ENCODE data around the gene TMTC2.
"Not testable (repeated sequence)": the region's sequence is repeated elsewhere in the genome, so short reads cannot be mapped to it uniquely, and the experiment has no call there.

Gene TMTC2

GRCh38 chr12:82754856-82755255 lies 68.2 kb downstream of the TMTC2 start:
- H3K4me3 ChIP-seq (ENCODE audit: insufficient read depth, low read depth, low read length, poor library complexity, severe bottlenecking), result no peak overlapping the region

GRCh38 chr12:82756303-82756702 lies 69.6 kb downstream of the TMTC2 start:
- no peaks in the 10 kb centered on the region for H3K9me3 ChIP-seq (ENCODE audit: control insufficient read depth, low read length)
- no peaks in the 10 kb centered on the region for H3K36me3 ChIP-seq (ENCODE audit: control insufficient read depth, insufficient read depth, low read length)
- H3K4me1 ChIP-seq (ENCODE audit: control insufficient read depth, insufficient read depth, low read length, poor library complexity, severe bottlenecking), result no peaks in the 10 kb centered on the region
- no peaks in the 10 kb centered on the region for H3K27me3 ChIP-seq (replicated peaks; ENCODE audit: control insufficient read depth, insufficient read depth, low read length, poor library complexity, severe bottlenecking)
- no peak overlapping the region for H3K4me3 ChIP-seq (ENCODE audit: insufficient read depth, low read depth, low read length, poor library complexity, severe bottlenecking)
- DNase-seq, result no peak
- H3K27ac ChIP-seq (ENCODE audit: insufficient read depth, low read length, poor library complexity, severe bottlenecking), result no peak overlapping the region

More at GRCh38 chr12:82754856-82755255, 68.2 kb downstream of the TMTC2 start:
- Histone ChIP-seq H3K4me1 (ENCODE audit: control insufficient read depth, insufficient read depth, low read length, poor library complexity, severe bottlenecking) (no peaks in the 10 kb centered on the region), H3K36me3 (ENCODE audit: control insufficient read depth, insufficient read depth, low read length) (no peaks in the 10 kb centered on the region), H3K27me3 (replicated peaks; ENCODE audit: control insufficient read depth, insufficient read depth, low read length, poor library complexity, severe bottlenecking) (no peaks in the 10 kb centered on the region), H3K27ac (ENCODE audit: insufficient read depth, low read length, poor library complexity, severe bottlenecking) (no peak overlapping the region), H3K9me3 (ENCODE audit: control insufficient read depth, low read length) (no peaks in the 10 kb centered on the region)
- no peak for DNase-seq

DNA sequence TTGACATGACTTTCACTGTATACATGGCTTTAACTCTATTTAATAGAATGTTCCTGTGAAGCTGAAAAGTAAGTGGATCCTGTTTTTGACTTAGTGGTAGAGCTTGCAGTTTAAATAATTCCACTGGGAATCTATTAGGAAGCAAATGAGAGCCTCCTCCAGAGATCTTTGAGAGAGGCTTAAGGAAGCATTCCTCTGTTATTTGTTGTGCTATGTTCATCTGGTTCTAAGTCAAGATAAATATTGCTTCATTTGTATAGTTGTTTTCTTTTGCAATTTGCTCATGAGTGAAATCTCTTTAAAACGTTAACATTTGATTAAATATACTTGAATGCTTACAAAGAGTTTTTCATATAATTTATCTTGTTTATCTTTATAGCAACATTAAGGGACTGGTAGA lies 70.4 kb downstream of the TMTC2 start:
- Histone ChIP-seq H3K27me3 (replicated peaks; ENCODE audit: control insufficient read depth, insufficient read depth, low read length, poor library complexity, severe bottlenecking) (no peaks in the 10 kb centered on the region), H3K4me3 (ENCODE audit: insufficient read depth, low read depth, low read length, poor library complexity, severe bottlenecking) (no peak overlapping the region), H3K4me1 (ENCODE audit: control insufficient read depth, insufficient read depth, low read length, poor library complexity, severe bottlenecking) (no peaks in the 10 kb centered on the region), H3K27ac (ENCODE audit: insufficient read depth, low read length, poor library complexity, severe bottlenecking) (no peak overlapping the region), H3K9me3 (ENCODE audit: control insufficient read depth, low read length) (no peaks in the 10 kb centered on the region), H3K36me3 (ENCODE audit: control insufficient read depth, insufficient read depth, low read length) (no peaks in the 10 kb centered on the region)
- no peak for DNase-seq

- no peaks in the 10 kb centered on the region for H3K36me3 ChIP-seq (ENCODE audit: control insufficient read depth, insufficient read depth, low read length)
- no peaks in the 10 kb centered on the region for H3K27me3 ChIP-seq (replicated peaks; ENCODE audit: control insufficient read depth, insufficient read depth, low read length, poor library complexity, severe bottlenecking)
- H3K4me3 ChIP-seq (ENCODE audit: insufficient read depth, low read depth, low read length, poor library complexity, severe bottlenecking), result no peak overlapping the region
- no peak for DNase-seq
- no peak overlapping the region for H3K27ac ChIP-seq (ENCODE audit: insufficient read depth, low read length, poor library complexity, severe bottlenecking)
- H3K9me3 ChIP-seq (ENCODE audit: control insufficient read depth, low read length), result no peaks in the 10 kb centered on the region
- no peaks in the 10 kb centered on the region for H3K4me1 ChIP-seq (ENCODE audit: control insufficient read depth, insufficient read depth, low read length, poor library complexity, severe bottlenecking)
Measured at GRCh38 chr12:82757656-82758055, 71.0 kb downstream of the TMTC2 start.

GRCh38 chr12:82758749-82759330 lies 72.1 kb downstream of the TMTC2 start:
- H3K36me3 ChIP-seq (ENCODE audit: control insufficient read depth, insufficient read depth, low read length), result no peaks in the 10 kb centered on the region
- H3K4me1 ChIP-seq (ENCODE audit: control insufficient read depth, insufficient read depth, low read length, poor library complexity, severe bottlenecking), result no peaks in the 10 kb centered on the region
- H3K27ac ChIP-seq (ENCODE audit: insufficient read depth, low read length, poor library complexity, severe bottlenecking), result no peak overlapping the region
- no peak overlapping the region for H3K4me3 ChIP-seq (ENCODE audit: insufficient read depth, low read depth, low read length, poor library complexity, severe bottlenecking)
- DNase-seq, result no peak
- no peaks in the 10 kb centered on the region for H3K9me3 ChIP-seq (ENCODE audit: control insufficient read depth, low read length)
- H3K27me3 ChIP-seq (replicated peaks; ENCODE audit: control insufficient read depth, insufficient read depth, low read length, poor library complexity, severe bottlenecking), result no peaks in the 10 kb centered on the region

DNA sequence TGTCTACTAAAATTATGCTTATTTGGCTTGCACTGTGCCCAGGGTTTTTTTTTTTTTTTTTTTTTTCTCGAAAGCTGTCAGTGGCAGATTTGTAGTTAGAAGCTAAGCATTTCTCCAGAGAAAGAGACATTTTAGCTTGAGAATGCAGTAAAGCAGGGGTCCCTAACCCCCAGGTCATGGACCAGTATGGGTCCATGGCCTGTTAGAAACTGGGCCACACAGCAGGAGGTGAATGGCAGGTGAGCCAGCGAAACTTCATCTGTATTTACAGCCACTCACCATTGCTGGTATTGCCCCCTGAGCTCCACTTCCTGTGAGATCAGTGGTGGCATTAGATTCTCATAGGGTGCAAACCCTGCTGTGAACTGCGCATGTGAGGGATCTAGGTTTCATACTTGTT lies 73.7 kb downstream of the TMTC2 start:
- Histone ChIP-seq H3K4me1 (ENCODE audit: control insufficient read depth, insufficient read depth, low read length, poor library complexity, severe bottlenecking) (no peaks in the 10 kb centered on the region), H3K27me3 (replicated peaks; ENCODE audit: control insufficient read depth, insufficient read depth, low read length, poor library complexity, severe bottlenecking) (no peaks in the 10 kb centered on the region), H3K27ac (ENCODE audit: insufficient read depth, low read length, poor library complexity, severe bottlenecking) (no peak overlapping the region), H3K9me3 (ENCODE audit: control insufficient read depth, low read length) (no peaks in the 10 kb centered on the region), H3K36me3 (ENCODE audit: control insufficient read depth, insufficient read depth, low read length) (no peaks in the 10 kb centered on the region), H3K4me3 (ENCODE audit: insufficient read depth, low read depth, low read length, poor library complexity, severe bottlenecking) (no peak overlapping the region)
- DNase-seq, result no peak

DNA sequence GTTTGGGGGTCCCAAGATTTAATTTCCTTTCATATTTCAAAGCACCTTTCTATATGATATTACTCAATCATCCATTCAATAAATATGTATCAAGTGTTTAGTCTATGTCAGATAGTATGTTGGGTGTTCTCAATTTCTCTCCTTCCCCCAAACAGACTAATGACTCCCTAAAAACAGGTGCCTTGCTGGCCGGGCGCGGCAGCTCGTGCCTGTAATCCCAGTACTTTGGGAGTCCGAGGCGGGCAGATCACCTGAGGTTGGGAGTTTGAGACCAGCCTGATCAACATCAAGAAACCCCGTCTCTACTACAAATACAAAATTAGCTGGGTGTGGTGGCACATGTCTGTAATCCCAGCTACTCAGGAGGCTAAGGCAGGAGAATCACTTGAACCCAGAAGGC lies 78.5 kb downstream of the TMTC2 start:
- not testable (repeated sequence) for H3K4me1 ChIP-seq (ENCODE audit: control insufficient read depth, insufficient read depth, low read length, poor library complexity, severe bottlenecking); DNase-seq; H3K27ac ChIP-seq (ENCODE audit: insufficient read depth, low read length, poor library complexity, severe bottlenecking); H3K27me3 ChIP-seq (replicated peaks; ENCODE audit: control insufficient read depth, insufficient read depth, low read length, poor library complexity, severe bottlenecking); H3K36me3 ChIP-seq (ENCODE audit: control insufficient read depth, insufficient read depth, low read length); H3K9me3 ChIP-seq (ENCODE audit: control insufficient read depth, low read length); H3K4me3 ChIP-seq (ENCODE audit: insufficient read depth, low read depth, low read length, poor library complexity, severe bottlenecking)

GRCh38 chr12:82765971-82766705 lies 79.4 kb downstream of the TMTC2 start:
- no peak for DNase-seq
- no peaks in the 10 kb centered on the region for H3K27me3 ChIP-seq (replicated peaks; ENCODE audit: control insufficient read depth, insufficient read depth, low read length, poor library complexity, severe bottlenecking)
- H3K27ac ChIP-seq (ENCODE audit: insufficient read depth, low read length, poor library complexity, severe bottlenecking), result no peak overlapping the region
- no peaks in the 10 kb centered on the region for H3K9me3 ChIP-seq (ENCODE audit: control insufficient read depth, low read length)
- H3K4me3 ChIP-seq (ENCODE audit: insufficient read depth, low read depth, low read length, poor library complexity, severe bottlenecking), result no peak overlapping the region
- H3K36me3 ChIP-seq (ENCODE audit: control insufficient read depth, insufficient read depth, low read length), result no peaks in the 10 kb centered on the region
- no peaks in the 10 kb centered on the region for H3K4me1 ChIP-seq (ENCODE audit: control insufficient read depth, insufficient read depth, low read length, poor library complexity, severe bottlenecking)

DNA sequence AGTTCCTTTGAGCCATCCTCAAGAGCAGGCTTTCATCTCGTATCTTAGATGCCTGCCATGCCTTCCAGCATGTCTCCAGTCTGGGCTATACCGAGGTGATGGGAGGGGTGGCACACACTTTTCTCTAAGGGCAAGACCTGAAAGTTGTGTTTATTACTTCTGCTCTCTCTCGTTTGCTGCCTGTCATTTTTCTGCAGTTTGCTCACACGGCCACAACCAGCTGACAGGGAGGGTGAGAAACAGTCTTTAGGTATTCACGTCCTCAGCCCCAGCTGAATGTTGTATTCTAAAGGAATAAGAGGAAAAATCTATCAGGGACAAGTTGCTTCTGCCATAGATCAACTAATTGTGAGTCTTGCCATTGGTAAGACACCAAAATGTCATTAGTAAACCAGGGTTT lies 88.0 kb downstream of the TMTC2 start:
- H3K9me3 ChIP-seq (ENCODE audit: control insufficient read depth, low read length), result no peaks in the 10 kb centered on the region
- H3K27ac ChIP-seq (ENCODE audit: insufficient read depth, low read length, poor library complexity, severe bottlenecking), result no peak overlapping the region
- H3K36me3 ChIP-seq (ENCODE audit: control insufficient read depth, insufficient read depth, low read length), result no peaks in the 10 kb centered on the region
- DNase-seq, result no peak
- H3K4me3 ChIP-seq (ENCODE audit: insufficient read depth, low read depth, low read length, poor library complexity, severe bottlenecking), result no peak overlapping the region
- no peaks in the 10 kb centered on the region for H3K4me1 ChIP-seq (ENCODE audit: control insufficient read depth, insufficient read depth, low read length, poor library complexity, severe bottlenecking)
- H3K27me3 ChIP-seq (replicated peaks; ENCODE audit: control insufficient read depth, insufficient read depth, low read length, poor library complexity, severe bottlenecking), result no peaks in the 10 kb centered on the region

DNA sequence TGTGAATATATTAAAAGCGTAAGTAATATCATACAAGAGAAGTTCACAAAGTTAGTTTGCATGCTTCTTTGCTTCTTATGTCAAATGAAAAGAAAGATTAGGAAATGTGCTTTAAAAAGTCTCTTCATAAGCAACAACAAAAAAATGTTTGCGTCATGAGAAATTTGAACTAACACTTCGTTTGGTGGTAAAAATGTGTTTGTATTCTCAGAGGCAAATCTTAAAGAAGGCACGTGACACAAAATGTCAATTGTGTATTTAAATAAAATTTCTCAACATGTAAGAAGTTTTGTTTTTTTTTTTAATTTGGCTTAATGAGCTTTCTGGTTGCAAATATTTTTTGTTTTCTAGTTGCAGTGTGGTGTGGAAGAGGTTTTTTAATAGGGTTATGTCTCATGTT lies 93.8 kb downstream of the TMTC2 start:
- Histone ChIP-seq H3K9me3 (ENCODE audit: control insufficient read depth, low read length) (no peaks in the 10 kb centered on the region), H3K36me3 (ENCODE audit: control insufficient read depth, insufficient read depth, low read length) (no peaks in the 10 kb centered on the region), H3K27ac (ENCODE audit: insufficient read depth, low read length, poor library complexity, severe bottlenecking) (no peak overlapping the region)

More for the DNA sequence above, 93.8 kb downstream of the TMTC2 start:
- no peak for DNase-seq
- Histone ChIP-seq H3K4me3 (ENCODE audit: insufficient read depth, low read depth, low read length, poor library complexity, severe bottlenecking) (no peak overlapping the region), H3K27me3 (replicated peaks; ENCODE audit: control insufficient read depth, insufficient read depth, low read length, poor library complexity, severe bottlenecking) (no peaks in the 10 kb centered on the region), H3K4me1 (ENCODE audit: control insufficient read depth, insufficient read depth, low read length, poor library complexity, severe bottlenecking) (no peaks in the 10 kb centered on the region)
